ENCODE results near the gene UGT1A6.

The UGT1A6 gene

GRCh38 chr2:233803292-233803911 is 110.7 kb downstream of the UGT1A6 start:
- DNase-seq: no peak

- no peak for DNase-seq
Observed at GRCh38 chr2:233803994-233804393, 111.3 kb downstream of the UGT1A6 start.

GRCh38 chr2:233807215-233807865 is 114.7 kb downstream of the UGT1A6 start:
- no peak for DNase-seq

GRCh38 chr2:233807966-233808935 is 115.6 kb downstream of the UGT1A6 start:
- DNase-seq: no peak

- DNase-seq: no peak
Observed at GRCh38 chr2:233810385-233810784, 117.7 kb downstream of the UGT1A6 start.

- no peak for DNase-seq
Observed at GRCh38 chr2:233811087-233811486, 118.4 kb downstream of the UGT1A6 start.

GRCh38 chr2:233811732-233812131 is 119.0 kb downstream of the UGT1A6 start:
- no peak for DNase-seq

- DNase-seq: no peak
Observed at GRCh38 chr2:233813236-233814055, 120.8 kb downstream of the UGT1A6 start.

GRCh38 chr2:233814056-233814835 is 121.6 kb downstream of the UGT1A6 start:
- DNase-seq: no peak

- DNase-seq: no peak
Observed at GRCh38 chr2:233815861-233816260, 123.2 kb downstream of the UGT1A6 start.

GRCh38 chr2:233816334-233816733 is 123.6 kb downstream of the UGT1A6 start:
- no peak for DNase-seq

GRCh38 chr2:233816771-233817170 is 124.1 kb downstream of the UGT1A6 start:
- no peak for DNase-seq

GRCh38 chr2:233817361-233817911 is 124.7 kb downstream of the UGT1A6 start:
- DNase-seq: no peak

GRCh38 chr2:233817995-233818638 is 125.4 kb downstream of the UGT1A6 start:
- DNase-seq: no peak

- DNase-seq: no peak
Observed at GRCh38 chr2:233818639-233819621, 126.2 kb downstream of the UGT1A6 start.

GRCh38 chr2:233819884-233820773 is 127.4 kb downstream of the UGT1A6 start:
- DNase-seq: no peak

- no peak for DNase-seq
Observed at GRCh38 chr2:233820774-233821105, 128.1 kb downstream of the UGT1A6 start.

- DNase-seq: no peak
Observed at GRCh38 chr2:233821196-233821595, 128.5 kb downstream of the UGT1A6 start.

GRCh38 chr2:233821709-233822100 is 129.0 kb downstream of the UGT1A6 start:
- no peak for DNase-seq
